GM18951 (cell line): Measurements from ENCODE around the gene RILPL1.
"Not testable (repeated sequence)": the region's sequence is repeated elsewhere in the genome, so short reads cannot be mapped to it uniquely, and the experiment has no call there.

Experiments used
- POLR2A ChIP-seq: IDR thresholded peaks from 4 replicates; pipeline ENCODE4 v1.6.1; 2011; ENCODE audit warnings: mild to moderate bottlenecking; ENCODE audit not compliant: insufficient read length, insufficient read depth; ENCODE audit errors: extremely low read depth
- in situ Hi-C: fragments of 300-500 bp; cut with MboI; formaldehyde crosslinking; loops from one replicate; pipeline ENCODE4 v1.12.0; 2022; ENCODE audit warnings: low sequenced_read_pairs, mixed read lengths, inconsistent platforms; ENCODE audit not compliant: unreplicated experiment

The RILPL1 gene

DNA sequence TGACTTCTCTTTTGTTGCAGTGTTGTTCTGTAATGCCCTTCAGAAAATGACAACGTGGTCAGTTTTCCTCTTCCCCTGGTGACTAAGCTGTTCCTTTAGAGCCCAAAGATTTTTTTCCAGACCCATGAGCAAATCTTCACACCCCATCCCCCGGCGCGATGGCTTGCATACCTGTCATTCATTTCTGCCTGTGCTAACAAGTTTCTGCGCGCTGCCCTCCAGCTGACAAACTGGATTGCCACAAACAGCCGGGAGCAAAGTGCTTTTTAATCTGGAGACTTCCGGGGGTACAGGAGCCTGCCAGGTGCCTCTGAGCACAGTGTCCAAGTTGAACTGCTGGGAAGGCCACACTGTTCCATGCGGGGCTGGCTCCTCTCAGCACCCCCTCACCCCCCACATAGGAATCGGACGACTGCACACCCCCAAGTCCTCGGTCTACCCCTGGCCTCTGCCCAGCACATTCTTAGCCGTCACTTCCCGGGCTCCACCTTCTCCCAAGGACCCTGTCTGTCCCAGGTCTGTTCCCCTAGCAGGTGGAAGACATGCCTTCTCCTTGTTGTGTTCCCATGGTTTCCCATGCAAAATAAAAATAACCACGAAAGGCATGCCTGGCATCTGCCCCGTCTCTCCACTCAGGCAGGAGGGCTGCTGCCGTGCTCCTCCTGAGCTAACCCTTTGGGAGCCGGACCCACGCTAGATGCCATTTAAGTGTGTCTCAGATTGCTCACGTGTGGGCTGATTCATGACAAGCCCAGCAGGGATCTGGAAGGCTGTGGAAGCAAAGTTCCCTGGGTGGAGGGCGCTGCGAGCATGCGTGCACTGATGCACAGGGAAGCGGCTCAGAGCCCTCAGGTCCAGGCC lies 14.1 kb downstream of the RILPL1 start:
- in situ Hi-C loops = no loop called here
- no peak for TF ChIP-seq POLR2A

DNA sequence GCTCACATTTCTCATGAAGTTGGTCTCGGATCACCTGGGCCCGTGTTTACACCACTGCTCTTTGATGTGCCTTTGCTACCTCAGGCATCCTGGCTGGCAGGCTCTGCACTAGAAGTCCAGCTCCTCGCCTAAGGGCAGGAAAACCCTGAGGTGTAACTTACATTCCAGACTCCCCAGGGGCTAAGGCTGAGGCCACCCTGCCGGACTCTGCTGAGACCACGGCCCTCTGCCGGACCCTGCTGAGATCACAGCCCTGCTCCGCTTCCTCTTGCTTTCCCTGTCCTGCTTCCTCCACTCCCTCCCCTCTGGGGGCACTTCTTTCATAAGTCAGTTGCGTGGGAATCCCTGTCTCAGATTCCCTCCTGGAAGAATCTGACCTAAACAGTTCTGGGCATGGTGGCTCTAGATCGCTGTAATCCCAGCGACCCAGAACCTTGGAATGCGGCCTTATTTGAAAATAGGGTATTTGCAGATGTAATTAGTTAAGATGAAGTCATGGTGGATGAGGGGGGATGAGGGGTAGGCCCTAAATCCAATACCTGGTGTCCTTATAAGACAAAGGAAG lies 17.2 kb downstream of the RILPL1 start:
- in situ Hi-C loops = no loop called here
- no peak for TF ChIP-seq POLR2A

DNA sequence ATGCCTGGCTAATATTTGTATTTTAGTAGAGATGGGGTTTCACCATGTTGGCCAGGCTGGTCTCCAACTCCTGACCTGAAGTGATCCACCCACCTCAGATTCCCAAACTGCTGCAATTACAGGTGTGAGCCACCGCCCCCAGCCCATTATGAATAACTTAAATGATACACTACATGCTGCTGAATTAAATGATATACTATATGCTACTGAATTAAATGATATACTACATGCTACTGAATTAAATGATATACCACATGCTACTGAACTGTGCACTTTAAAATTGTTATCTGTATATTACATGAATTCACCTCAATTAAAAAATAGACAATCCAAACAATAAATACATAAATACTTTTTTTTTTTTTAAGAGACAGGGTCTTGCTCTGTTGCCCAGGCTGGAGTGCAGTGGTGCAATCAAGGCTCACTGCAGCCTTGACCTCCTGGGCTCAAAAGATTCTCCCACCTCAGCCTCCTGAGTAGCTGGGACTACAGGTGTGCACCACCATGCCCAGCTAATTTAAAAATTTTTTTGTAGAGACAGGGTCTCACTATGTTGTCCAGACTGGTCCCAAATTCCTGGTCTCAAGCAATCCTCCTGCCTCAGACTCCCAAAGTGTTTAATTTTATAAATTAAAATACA lies 18.8 kb downstream of the RILPL1 start:
- in situ Hi-C loops = not testable (repeated sequence)

DNA sequence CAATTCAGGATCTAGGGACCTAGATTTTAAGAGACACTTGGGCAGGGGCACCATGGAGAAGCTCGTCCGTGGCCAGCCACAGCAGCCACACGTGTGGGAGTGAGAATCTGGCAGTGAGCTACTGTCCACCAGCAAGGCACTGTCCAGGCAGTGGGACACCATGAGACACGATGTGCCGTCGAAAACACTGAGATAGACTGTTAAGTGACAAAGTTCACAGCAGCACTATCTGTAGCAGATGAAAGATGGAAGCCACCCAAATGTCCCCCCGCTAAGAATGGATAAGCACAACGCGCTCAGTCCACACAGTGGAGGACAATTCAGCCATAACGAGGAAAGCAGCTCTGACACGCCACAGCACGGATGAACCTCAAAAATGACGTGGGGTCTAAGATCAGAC lies 19.7 kb downstream of the RILPL1 start:
- in situ Hi-C loops = no loop called here
- TF ChIP-seq POLR2A = no peak

DNA sequence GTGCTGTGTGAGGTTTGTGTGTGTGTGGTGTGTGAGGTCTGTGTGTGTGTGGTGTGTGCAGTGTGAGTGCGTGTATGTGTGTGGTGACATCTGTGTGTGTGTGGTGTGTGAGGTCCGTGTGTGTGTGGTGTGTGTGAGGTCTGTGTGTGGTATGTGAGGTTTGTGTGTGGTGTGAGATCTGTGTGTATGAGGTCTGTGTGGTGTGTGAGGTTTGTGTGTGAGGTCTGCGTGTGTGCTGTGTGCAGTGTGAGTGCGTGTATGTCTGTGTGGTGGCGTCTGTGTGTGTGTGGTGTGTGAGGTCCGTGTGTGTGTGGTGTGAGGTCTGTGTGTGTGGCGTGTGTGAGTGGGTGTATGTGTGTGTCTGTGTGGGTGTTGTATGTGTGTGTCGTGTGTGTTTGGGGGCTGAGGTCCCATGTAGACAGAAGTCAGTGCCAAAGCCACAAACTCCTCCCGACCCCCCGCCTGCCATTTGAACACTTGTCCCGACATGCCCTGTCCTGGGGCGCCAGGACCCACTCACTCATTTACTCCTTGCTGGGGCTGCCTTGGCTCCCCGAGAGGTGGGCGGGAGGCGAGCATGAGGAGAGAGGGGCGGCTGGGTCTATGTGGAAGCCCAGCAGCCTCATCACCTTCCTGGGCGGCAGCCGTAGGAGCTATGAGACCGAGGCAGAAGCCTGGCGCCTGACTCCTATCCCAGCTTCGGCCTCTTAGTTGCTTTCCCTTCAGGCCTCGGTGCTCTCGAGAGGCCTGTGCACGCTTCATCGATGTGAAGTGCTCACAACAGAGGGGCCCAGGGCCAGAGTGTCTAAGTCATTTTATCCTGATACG lies 20.5 kb downstream of the RILPL1 start:
- TF ChIP-seq POLR2A = no peak
- in situ Hi-C loops = no loop called here

DNA sequence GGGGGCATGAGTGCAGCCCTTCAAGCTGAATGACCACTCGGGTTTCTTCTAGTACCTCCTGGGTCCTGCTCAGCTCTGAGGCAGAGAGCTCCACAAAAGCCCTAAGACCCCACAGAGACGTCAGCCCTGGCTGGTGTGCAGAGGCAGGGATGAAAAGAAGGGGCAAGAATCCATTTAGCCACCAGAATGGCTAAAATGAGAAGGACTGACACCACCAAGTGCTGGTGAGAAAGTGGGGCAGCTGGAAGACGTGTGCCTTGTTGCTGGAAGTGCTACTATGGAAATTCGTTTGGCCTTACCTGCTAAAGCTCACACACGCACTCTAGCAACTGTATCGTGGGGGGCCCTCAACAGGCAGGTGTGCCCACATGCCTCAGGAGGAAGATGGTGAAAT lies 26.7 kb downstream of the RILPL1 start:
- TF ChIP-seq POLR2A = no peak
- in situ Hi-C loops = no loop called here

DNA sequence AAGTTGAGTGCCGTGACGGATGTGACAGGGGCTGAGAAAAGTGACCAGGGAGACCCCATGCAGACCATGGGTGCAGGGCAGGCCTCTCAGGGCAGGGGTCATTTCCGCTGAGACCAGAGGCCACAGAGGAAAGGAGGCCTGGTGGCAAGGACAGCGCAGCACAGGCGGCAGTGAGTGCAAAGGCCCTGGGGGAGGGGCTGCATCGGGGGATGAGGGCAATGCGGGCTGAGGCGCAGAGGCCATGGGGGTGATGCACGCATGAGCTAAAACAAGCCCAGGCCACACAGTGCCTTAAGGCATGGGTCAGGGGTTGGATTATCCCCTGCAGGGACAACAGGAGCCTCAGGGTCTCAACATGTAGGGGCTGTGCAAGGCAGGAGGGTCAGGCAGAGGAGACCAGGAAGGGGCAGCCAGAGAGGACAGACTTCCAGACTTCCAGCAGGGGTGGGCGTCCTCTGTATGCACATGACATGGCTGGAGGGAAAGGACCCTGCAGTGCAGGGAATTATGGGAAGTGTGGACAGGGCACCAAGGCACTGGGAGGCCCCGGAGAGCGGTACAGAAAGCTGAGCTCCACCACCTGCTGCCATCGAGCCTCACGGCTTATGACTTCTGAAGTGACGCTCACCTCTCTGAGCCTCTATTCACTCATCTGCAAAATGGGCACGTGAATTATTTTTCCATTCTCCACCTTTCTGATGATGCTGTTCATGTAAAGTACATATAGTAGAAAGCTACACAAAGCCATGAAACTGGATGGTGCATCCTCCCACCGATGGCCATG lies 27.3 kb downstream of the RILPL1 start:
- in situ Hi-C loops = no loop called here
- no peak for TF ChIP-seq POLR2A

DNA sequence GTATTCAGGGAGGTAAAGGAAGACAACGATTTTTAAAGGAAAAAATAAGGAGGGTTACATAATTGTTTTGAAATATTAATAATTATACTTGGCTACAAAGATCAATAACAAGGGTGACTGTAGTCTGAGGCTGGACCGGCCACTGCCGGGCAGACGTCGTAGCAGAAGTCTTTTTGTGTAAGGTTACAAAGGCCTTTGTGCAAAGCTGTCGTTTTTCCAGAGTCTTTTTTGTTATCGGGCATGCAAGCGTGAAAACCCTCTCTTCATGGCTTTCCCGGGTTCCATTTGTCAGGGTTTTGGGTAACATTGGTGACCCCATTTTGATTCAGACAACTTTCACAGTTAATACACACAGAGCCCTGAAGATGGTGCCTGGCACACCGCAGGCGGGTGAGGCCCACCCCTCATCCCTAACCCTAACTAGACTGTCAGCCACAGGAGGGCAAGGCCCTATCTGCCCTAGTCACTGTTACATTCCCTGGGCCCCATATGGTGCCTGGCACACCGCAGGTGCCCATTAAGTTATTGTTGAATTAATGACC lies 31.3 kb downstream of the RILPL1 start:
- in situ Hi-C loops = no loop called here
- TF ChIP-seq POLR2A = no peak

DNA sequence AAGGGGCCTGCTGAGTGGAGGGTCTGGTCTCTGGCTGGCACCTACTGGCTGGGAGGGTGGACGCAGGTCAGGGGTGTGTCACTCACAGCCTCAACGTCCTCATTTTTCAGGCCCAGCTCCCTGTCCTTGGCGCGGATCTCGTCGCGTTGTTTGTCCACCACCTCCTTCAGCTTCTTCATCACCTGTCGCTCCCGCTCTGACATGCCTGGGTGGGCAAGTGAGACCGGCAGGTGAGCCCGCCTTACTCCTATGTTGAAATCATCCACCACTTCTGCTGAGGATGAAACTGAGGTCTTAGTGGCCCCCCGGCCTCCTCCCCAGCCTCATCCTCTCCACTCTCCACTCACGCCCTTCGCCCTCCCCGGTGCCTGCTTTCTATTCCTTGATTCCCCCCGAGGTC lies 34.2 kb downstream of the RILPL1 start:
- TF ChIP-seq POLR2A = no peak
- in situ Hi-C loops = no loop called here

DNA sequence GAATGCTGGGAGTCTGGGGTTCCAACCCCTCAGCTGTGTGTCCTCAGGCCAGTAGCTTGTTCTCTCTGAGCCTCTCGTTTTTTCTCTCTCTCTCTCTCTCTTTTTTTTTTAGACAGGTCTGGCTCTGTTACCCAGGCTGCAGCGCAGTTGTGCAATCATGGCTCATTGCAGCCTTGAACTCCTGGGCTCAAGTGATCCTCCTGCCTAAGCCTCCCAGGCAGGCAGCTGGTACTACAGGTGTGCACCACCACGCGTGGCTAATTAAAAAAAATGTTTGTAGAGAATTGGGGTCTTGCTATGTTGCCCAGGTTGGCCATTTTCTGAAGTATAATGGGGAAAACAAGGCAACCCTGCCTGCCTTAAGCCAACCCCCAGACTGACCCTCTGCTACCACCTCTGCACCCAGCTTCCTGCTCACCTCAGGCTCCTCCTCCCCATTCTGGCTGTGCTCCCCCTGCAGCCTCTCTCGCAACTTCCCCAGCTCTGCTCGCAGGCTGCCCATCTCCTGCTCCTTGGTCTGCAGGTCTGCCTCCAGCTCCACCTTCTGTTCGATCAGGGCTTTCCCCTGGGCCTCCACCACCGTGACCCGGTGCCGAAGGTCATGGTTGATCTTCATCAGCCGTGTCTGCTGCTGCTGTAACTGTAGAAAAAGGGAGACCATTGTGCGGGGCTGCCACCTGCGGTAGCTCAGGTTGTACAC lies 35.2 kb downstream of the RILPL1 start:
- in situ Hi-C loops = no loop called here

DNA sequence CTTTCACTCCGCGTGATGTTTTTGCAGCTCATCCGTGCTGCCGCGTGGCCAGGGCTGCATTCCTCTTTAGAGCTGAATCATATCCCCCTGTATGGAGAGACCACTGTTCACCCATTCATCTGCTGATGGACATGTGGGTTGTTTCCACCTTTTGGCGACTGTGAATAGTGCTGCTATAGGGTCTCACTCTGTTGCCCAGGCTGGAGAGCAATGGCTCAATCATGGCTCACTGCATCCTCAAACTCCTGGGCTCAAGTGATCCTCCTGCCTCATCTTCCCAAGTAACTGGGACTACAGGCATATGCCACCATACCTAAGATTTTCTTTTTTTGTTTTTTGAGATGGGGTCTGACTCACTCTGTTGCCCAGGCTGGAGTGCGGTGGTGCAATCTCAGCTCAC lies 36.5 kb downstream of the RILPL1 start:
- in situ Hi-C loops = no loop called here

More for the DNA sequence above, 35.2 kb downstream of the RILPL1 start:
- TF ChIP-seq POLR2A = no peak

More for the DNA sequence above, 36.5 kb downstream of the RILPL1 start:
- no peak for TF ChIP-seq POLR2A
